Transverse colon (tissue), 1 donor: ENCODE data around the gene HAUS5.

Experiments
- EP300 ChIP-seq: sonication (generic); formaldehyde crosslinking; IDR thresholded peaks from one replicate; pipeline ENCODE4 v1.6.1; 2017; ENCODE audit warnings: antibody characterized with exemption, low read depth
- POLR2A ChIP-seq: fragments of 450-650 bp; IDR thresholded peaks from one replicate; pipeline ENCODE4 v1.6.1; 2016; ENCODE audit warnings: antibody characterized with exemption, mild to moderate bottlenecking, moderate library complexity

DNA sequence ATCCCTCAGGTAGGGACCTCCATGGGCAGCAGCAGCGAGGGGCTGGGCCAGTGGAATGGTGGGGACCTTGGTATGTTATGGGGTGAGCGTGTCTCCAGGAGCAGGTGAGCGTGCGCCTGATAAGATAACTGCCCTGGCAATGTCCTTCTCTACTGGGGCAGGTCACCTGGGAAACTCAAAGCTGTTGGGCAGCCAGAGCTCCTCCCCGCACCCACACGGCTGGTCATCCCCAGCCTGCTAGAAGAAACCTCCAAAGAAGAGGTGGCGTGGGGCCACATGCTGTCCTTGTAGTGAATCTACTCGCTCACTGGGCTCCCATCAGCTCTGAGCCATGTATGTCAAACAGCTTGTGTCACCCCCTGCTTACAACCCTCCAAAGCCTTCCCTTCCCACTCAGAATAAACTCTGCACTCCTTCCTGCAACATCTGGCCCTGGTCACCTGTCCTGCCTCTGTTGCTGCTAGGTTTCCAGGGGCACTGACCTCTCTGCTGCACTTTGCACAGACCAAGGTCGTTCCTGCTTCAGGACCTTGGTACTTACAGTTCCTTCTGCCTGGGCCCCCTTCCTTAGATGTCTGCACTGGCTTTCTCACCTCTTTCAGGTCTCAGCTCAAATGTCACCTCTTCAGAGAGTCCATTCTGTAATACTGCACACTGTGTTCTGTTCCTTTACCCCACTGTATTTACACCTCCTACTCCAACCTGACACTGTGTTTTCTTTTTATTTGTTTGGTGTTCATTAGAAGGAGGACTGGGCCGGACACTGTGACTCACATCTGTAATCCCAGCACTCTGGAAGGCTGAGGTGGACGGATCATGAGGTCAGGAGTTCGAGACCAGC is 47.3 kb upstream of the HAUS5 start:
- no peak for TF ChIP-seq EP300
- no peak for TF ChIP-seq POLR2A
